ENCODE measurements around the gene BARHL1. TPM values are rescaled to one million over a fixed set of nuclear protein-coding genes. Genes with fewer than 3 reads are reported as not detected.

Gene BARHL1
- total RNA-seq, 1 experiment from 2014 or later: 0.15 TPM

DNA sequence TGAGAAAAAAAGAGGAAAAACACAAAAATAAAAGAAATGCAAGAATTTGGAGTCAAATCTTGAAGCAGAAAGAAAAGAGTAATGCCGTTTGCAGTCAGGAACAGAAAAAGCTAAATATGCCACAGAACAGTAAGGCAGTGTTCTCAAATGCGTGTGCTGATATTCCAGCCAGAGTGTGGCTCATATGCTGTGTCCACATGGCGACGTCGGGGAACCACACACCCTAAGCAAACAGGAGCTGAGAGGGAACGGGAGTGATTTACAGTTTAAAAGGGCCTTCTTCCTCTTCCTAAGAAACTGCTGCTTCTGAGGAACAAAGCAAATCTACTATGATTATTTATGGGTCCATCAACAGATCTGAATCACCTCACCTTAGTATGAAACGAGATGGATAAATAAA lies 44.7 kb downstream of the BARHL1 start:
- ChIA-PET POLR2A (no interaction called here), CTCF (no interaction called here)
- TF ChIP-seq, protein P1, sequence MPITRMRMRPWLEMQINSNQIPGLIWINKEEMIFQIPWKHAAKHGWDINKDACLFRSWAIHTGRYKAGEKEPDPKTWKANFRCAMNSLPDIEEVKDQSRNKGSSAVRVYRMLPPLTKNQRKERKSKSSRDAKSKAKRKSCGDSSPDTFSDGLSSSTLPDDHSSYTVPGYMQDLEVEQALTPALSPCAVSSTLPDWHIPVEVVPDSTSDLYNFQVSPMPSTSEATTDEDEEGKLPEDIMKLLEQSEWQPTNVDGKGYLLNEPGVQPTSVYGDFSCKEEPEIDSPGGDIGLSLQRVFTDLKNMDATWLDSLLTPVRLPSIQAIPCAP (CRISPR knock-in tag; IDR thresholded peaks at IDR 0.05): no peak
- TF ChIP-seq ZNF219 (CRISPR knock-in tag; IDR thresholded peaks at IDR 0.05; ENCODE audit: borderline replicate concordance): no peak
- no peak for TF ChIP-seq NR2C2 (CRISPR knock-in tag; IDR thresholded peaks at IDR 0.05)
- TF ChIP-seq ZNF121 (CRISPR knock-in tag; IDR thresholded peaks at IDR 0.05): no peak
- TF ChIP-seq, protein P2, sequence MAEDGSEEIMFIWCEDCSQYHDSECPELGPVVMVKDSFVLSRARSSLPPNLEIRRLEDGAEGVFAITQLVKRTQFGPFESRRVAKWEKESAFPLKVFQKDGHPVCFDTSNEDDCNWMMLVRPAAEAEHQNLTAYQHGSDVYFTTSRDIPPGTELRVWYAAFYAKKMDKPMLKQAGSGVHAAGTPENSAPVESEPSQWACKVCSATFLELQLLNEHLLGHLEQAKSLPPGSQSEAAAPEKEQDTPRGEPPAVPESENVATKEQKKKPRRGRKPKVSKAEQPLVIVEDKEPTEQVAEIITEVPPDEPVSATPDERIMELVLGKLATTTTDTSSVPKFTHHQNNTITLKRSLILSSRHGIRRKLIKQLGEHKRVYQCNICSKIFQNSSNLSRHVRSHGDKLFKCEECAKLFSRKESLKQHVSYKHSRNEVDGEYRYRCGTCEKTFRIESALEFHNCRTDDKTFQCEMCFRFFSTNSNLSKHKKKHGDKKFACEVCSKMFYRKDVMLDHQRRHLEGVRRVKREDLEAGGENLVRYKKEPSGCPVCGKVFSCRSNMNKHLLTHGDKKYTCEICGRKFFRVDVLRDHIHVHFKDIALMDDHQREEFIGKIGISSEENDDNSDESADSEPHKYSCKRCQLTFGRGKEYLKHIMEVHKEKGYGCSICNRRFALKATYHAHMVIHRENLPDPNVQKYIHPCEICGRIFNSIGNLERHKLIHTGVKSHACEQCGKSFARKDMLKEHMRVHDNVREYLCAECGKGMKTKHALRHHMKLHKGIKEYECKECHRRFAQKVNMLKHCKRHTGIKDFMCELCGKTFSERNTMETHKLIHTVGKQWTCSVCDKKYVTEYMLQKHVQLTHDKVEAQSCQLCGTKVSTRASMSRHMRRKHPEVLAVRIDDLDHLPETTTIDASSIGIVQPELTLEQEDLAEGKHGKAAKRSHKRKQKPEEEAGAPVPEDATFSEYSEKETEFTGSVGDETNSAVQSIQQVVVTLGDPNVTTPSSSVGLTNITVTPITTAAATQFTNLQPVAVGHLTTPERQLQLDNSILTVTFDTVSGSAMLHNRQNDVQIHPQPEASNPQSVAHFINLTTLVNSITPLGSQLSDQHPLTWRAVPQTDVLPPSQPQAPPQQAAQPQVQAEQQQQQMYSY (CRISPR knock-in tag; IDR thresholded peaks at IDR 0.05): no peak
- TF ChIP-seq, protein P3, sequence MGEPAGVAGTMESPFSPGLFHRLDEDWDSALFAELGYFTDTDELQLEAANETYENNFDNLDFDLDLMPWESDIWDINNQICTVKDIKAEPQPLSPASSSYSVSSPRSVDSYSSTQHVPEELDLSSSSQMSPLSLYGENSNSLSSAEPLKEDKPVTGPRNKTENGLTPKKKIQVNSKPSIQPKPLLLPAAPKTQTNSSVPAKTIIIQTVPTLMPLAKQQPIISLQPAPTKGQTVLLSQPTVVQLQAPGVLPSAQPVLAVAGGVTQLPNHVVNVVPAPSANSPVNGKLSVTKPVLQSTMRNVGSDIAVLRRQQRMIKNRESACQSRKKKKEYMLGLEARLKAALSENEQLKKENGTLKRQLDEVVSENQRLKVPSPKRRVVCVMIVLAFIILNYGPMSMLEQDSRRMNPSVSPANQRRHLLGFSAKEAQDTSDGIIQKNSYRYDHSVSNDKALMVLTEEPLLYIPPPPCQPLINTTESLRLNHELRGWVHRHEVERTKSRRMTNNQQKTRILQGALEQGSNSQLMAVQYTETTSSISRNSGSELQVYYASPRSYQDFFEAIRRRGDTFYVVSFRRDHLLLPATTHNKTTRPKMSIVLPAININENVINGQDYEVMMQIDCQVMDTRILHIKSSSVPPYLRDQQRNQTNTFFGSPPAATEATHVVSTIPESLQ (CRISPR knock-in tag; IDR thresholded peaks at IDR 0.05): no peak
- no peak for TF ChIP-seq EMX1 (CRISPR knock-in tag; IDR thresholded peaks at IDR 0.05)
- no peak for TF ChIP-seq NR3C1 (CRISPR knock-in tag; conservative IDR thresholded peaks at IDR 0.05; ENCODE audit: low read depth)
- no peak for TF ChIP-seq TCF7 (CRISPR knock-in tag; IDR thresholded peaks at IDR 0.05; ENCODE audit: low read depth)
- no peak for TF ChIP-seq TEAD4 (CRISPR knock-in tag; IDR thresholded peaks at IDR 0.05)
- TF ChIP-seq ZNF138 (CRISPR knock-in tag; conservative IDR thresholded peaks at IDR 0.05): no peak
- no peak for TF ChIP-seq MYBL2 (CRISPR knock-in tag; IDR thresholded peaks at IDR 0.05)
- TF ChIP-seq, protein P4, sequence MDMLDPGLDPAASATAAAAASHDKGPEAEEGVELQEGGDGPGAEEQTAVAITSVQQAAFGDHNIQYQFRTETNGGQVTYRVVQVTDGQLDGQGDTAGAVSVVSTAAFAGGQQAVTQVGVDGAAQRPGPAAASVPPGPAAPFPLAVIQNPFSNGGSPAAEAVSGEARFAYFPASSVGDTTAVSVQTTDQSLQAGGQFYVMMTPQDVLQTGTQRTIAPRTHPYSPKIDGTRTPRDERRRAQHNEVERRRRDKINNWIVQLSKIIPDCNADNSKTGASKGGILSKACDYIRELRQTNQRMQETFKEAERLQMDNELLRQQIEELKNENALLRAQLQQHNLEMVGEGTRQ (CRISPR knock-in tag; IDR thresholded peaks at IDR 0.05): no peak
- TF ChIP-seq, protein P5, sequence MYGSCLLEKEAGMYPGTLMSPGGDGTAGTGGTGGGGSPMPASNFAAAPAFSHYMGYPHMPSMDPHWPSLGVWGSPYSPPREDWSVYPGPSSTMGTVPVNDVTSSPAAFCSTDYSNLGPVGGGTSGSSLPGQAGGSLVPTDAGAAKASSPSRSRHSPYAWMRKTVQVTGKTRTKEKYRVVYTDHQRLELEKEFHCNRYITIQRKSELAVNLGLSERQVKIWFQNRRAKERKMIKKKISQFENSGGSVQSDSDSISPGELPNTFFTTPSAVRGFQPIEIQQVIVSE (CRISPR knock-in tag; IDR thresholded peaks at IDR 0.05; ENCODE audit: borderline replicate concordance): no peak
- ATAC-seq: no peak
- peaks cover 16% of the 10 kb centered on the region for H3K4me1 Mint-ChIP-seq
- H3K27ac Mint-ChIP-seq: no peak overlapping the region; the same call in 1 of the 2 replicates
- no peaks in the 10 kb centered on the region for H3K9me3 Mint-ChIP-seq
- DNase-seq (ENCODE audit: low spot score): no peak
- H3K27me3 Mint-ChIP-seq (ENCODE audit: low read depth): no peaks in the 10 kb centered on the region
- H3K36me3 Mint-ChIP-seq: peaks cover 42% of the 10 kb centered on the region
- no peak overlapping the region for H3K4me3 Mint-ChIP-seq

DNA sequence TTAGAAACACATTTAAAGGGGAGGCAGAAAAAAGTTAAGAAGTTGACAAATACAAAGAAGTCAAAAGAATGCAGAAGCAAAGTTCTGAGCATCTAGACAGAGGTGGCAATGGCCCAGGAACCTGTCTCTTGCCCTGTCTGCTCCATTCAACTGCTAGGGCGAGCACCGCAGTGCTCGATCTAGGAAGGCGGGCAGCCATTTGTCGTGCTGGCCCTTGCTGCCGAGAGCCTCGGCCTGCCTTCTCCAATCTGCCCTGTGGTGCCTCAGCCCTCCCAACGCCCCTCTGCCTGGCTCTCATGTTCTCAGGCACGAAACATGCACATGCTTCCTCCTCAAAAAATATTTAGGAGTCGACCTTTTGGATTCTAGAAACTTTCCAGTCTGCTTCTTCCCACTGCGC lies 45.2 kb downstream of the BARHL1 start:
- peaks cover 16% of the 10 kb centered on the region for H3K4me1 Mint-ChIP-seq
- H3K27me3 Mint-ChIP-seq (ENCODE audit: low read depth): no peaks in the 10 kb centered on the region
- ChIA-PET CTCF (no interaction called here), POLR2A (no interaction called here)
- no peaks in the 10 kb centered on the region for H3K9me3 Mint-ChIP-seq
- TF ChIP-seq ETV6 (CRISPR knock-in tag; IDR thresholded peaks at IDR 0.05) (no peak), TEAD1 (CRISPR knock-in tag; IDR thresholded peaks at IDR 0.05) (no peak), ZBTB21 (CRISPR knock-in tag; IDR thresholded peaks at IDR 0.05; ENCODE audit: borderline replicate concordance) (no peak), SP1 (CRISPR knock-in tag; conservative IDR thresholded peaks at IDR 0.05) (no peak), HMGA2 (CRISPR knock-in tag; IDR thresholded peaks at IDR 0.05) (no peak), NR1H2 (CRISPR knock-in tag; IDR thresholded peaks at IDR 0.05) (no peak), ZNF317 (CRISPR knock-in tag; IDR thresholded peaks at IDR 0.05; ENCODE audit: borderline replicate concordance, low read depth) (no peak), IRF2 (CRISPR knock-in tag; IDR thresholded peaks at IDR 0.05; ENCODE audit: borderline replicate concordance, low read depth) (no peak), RELA (CRISPR knock-in tag; IDR thresholded peaks at IDR 0.05; ENCODE audit: borderline replicate concordance) (no peak), NR3C1 (CRISPR knock-in tag; conservative IDR thresholded peaks at IDR 0.05; ENCODE audit: low read depth) (no peak), TCF7 (CRISPR knock-in tag; IDR thresholded peaks at IDR 0.05; ENCODE audit: low read depth) (no peak)
- TF ChIP-seq, protein P6, sequence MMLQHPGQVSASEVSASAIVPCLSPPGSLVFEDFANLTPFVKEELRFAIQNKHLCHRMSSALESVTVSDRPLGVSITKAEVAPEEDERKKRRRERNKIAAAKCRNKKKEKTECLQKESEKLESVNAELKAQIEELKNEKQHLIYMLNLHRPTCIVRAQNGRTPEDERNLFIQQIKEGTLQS (CRISPR knock-in tag; conservative IDR thresholded peaks at IDR 0.05): no peak
- TF ChIP-seq, protein P7, sequence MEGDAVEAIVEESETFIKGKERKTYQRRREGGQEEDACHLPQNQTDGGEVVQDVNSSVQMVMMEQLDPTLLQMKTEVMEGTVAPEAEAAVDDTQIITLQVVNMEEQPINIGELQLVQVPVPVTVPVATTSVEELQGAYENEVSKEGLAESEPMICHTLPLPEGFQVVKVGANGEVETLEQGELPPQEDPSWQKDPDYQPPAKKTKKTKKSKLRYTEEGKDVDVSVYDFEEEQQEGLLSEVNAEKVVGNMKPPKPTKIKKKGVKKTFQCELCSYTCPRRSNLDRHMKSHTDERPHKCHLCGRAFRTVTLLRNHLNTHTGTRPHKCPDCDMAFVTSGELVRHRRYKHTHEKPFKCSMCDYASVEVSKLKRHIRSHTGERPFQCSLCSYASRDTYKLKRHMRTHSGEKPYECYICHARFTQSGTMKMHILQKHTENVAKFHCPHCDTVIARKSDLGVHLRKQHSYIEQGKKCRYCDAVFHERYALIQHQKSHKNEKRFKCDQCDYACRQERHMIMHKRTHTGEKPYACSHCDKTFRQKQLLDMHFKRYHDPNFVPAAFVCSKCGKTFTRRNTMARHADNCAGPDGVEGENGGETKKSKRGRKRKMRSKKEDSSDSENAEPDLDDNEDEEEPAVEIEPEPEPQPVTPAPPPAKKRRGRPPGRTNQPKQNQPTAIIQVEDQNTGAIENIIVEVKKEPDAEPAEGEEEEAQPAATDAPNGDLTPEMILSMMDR (IDR thresholded peaks at IDR 0.05): no peak
- TF ChIP-seq, protein P8, sequence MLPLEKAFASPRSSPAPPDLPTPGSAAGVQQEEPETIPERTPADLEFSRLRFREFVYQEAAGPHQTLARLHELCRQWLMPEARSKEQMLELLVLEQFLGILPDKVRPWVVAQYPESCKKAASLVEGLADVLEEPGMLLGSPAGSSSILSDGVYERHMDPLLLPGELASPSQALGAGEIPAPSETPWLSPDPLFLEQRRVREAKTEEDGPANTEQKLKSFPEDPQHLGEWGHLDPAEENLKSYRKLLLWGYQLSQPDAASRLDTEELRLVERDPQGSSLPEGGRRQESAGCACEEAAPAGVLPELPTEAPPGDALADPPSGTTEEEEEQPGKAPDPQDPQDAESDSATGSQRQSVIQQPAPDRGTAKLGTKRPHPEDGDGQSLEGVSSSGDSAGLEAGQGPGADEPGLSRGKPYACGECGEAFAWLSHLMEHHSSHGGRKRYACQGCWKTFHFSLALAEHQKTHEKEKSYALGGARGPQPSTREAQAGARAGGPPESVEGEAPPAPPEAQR (CRISPR knock-in tag; IDR thresholded peaks at IDR 0.05): no peak
- H3K4me3 Mint-ChIP-seq: no peak overlapping the region
- H3K27ac Mint-ChIP-seq: peak overlapping the region; percentile 77
- peaks cover 42% of the 10 kb centered on the region for H3K36me3 Mint-ChIP-seq
- DNase-seq (ENCODE audit: low spot score): no peak
- ATAC-seq: peak; percentile 60

Data from WTC11 (cell line).